NB4 (cell line): Measurements from ENCODE around the gene SSNA1.

Source experiments
- CTCF ChIP-seq: IDR thresholded peaks from one replicate; pipeline ENCODE4 v1.5.1; 2012; ENCODE audit warnings: low read depth, low read length
- POLR2A ChIP-seq: IDR thresholded peaks from 2 replicates; pipeline ENCODE4 v1.6.1; 2011; ENCODE audit warnings: mild to moderate bottlenecking; ENCODE audit not compliant: insufficient read length; ENCODE audit errors: extremely low read depth

DNA sequence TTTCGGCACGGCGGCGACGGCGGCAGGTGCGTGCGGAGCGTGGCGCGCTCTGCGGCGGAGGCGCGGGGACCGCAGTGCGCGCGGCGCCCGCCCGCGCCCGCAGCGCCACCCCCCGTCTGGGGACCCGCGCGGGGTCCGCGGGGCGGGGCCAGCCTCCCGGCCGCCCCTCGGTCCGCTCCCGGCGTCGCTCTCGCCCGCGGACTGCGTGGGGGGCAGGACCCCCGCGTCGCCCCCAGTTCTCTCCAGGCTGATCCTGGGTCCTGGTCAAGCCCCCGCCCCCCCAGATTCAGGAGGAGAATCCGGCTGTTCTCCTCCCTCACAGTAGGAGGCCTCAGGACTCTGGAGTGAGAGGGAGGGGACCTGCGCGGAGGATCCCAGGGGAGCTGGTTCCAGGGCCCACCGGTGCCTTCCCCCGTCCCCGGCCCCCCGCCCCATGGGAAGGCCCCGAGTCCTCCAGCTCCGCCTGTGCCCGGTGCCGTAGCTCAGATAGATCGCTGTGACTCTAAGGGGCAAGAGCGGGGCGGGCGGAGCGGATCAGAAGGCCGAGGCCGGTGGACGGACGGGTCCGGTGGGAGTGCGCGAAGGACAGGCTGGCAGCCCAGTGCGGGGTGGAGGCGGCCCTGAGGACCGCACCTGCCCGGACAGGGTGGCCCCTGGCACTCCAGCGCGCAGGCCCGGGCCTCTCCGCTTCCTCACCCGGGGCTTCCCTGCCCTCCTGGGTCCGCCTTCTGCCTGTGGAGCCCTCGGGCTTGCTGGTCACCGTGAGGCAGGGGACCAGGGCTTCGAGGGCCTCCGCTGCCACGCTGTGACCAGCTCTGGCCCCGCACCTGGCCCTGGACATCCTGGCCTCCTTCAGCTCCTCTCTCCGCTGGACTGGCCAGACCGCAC, 34.0 kb downstream of the SSNA1 start, which contains the start of gene RNF208:
- TF ChIP-seq CTCF, result no peak
- TF ChIP-seq POLR2A, result no peak
